GM19351 (cell line): ENCODE data around the gene TRERF1.
"Not testable (repeated sequence)": the region's sequence is repeated elsewhere in the genome, so short reads cannot be mapped to it uniquely, and the experiment has no call there.

Experiments used
- ATAC-seq: cut with Tn5 transposase; IDR thresholded peaks from one replicate; pipeline ENCODE4 v1.9.1; 2021; ENCODE audit warnings: mild to moderate bottlenecking, moderate library complexity; ENCODE audit not compliant: unreplicated experiment

The TRERF1 gene, protein sequence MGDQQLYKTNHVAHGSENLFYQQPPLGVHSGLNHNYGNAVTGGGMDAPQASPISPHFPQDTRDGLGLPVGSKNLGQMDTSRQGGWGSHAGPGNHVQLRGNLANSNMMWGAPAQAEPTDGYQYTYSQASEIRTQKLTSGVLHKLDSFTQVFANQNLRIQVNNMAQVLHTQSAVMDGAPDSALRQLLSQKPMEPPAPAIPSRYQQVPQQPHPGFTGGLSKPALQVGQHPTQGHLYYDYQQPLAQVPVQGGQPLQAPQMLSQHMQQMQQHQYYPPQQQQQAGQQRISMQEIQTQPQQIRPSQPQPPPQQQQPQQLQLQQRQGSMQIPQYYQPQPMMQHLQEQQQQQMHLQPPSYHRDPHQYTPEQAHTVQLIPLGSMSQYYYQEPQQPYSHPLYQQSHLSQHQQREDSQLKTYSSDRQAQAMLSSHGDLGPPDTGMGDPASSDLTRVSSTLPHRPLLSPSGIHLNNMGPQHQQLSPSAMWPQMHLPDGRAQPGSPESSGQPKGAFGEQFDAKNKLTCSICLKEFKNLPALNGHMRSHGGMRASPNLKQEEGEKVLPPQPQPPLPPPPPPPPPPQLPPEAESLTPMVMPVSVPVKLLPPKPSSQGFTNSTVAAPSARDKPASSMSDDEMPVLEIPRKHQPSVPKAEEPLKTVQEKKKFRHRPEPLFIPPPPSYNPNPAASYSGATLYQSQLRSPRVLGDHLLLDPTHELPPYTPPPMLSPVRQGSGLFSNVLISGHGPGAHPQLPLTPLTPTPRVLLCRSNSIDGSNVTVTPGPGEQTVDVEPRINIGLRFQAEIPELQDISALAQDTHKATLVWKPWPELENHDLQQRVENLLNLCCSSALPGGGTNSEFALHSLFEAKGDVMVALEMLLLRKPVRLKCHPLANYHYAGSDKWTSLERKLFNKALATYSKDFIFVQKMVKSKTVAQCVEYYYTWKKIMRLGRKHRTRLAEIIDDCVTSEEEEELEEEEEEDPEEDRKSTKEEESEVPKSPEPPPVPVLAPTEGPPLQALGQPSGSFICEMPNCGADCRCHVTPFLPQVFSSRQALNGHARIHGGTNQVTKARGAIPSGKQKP (N-terminal part only)

GRCh38 chr6:42451333-42452170 is at the start of gene TRERF1:
TSS of gene TRERF1 (minus strand) at chr6:42451926. CDS start at chr6:42269590, 182,336 bp downstream.
- peak; percentile 42 for ATAC-seq

DNA sequence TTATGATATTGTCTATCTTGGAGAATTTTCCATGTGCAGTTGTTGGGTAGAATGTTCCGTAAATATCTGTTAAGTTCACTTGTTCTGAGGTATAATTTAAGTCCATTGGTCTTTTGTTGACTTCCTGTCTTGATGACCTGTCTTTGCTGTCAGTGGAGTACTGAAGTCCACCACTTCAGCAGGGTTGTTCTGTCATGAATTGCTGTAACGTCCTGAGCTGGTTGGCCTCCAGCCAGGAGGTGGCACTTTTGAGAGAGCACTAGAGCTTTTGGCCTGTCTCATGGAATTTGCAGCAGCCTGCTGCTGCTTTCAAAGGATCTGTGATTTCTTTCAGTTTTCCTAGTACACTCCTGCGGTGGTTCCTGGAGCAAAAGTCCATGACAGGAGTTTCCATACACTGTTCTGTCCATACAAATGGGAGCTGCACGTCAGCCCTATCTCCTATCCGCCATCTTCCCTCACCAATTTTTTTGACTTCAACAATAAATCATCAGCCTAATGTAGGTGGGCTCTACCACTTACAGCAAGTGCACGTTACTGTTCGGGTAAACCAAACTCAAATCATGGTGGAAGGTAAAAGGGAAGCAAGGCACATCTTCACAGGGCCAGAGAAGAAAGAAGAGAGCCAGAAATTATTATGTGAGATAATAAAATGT is 46.9 kb upstream of the TRERF1 start:
- no peak for ATAC-seq

DNA sequence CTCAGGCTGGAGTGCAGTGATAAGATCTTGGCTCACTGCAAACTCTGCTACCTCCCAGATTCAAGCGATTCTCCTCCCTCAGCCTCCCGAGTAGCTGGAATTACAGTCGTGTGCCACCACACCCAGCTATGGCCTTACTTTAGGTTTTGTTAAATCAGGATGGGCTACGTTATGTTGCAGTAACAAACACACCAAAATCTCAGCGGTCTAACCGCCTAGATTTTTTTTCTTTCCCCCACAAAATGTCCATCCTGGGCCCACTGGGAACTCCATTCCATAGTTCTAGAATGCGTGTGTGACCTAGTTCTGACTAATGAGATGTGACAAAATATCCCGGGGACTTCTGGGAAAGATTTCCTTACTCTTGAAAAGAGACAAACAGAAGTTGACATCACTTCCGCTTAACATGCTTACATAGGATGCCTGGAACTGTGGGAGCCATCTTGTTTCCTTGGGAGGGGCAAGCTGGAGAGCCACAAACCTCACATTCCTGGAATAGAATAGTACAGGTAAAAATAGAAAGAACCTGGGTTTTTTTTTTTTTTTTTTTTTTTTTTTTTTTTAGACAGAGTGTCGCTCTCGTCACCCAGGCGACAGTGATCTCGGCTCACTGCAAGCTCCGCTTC is 42.3 kb upstream of the TRERF1 start:
- no peak for ATAC-seq

GRCh38 chr6:42488129-42488528 is 36.4 kb upstream of the TRERF1 start:
- ATAC-seq, result no peak

DNA sequence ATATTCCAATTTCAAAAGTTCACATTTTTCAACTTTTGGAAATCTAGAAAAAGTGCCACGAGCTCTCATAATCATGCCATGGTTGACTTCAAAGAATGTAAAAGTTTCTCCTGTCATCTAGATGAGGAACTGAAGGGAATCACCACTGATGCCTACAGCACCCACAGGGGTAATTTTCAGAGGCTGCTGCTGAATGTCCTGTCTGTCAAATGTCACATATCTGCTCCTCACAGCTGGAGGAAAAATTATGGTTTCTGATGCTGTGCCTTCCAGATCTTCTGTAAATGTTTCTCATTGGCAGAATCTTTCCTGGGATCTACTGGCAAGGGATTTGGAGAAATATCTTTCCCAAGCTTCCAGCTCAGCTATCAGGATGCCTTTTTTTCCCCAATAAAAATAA is 32.5 kb upstream of the TRERF1 start:
- ATAC-seq, result no peak

DNA sequence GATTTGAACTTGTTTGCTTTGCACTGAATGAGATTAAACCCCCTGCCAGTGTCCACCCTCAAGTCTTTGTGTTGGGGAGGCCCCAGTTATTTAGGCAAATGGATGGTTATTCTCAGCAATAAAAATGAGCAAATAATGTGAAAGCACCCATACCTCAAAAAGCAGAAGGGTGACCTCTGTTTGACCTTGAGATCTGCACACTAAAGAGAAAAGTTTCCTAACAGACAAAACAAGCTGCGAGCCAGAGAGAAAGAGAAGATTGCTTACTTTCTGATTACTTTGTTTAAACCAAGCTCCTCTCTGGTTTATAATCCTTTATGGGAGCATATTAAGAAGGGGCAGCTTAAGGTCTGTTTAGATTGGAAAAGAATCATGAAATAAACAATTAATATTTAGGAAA is 30.4 kb upstream of the TRERF1 start:
- no peak for ATAC-seq

- no peak for ATAC-seq
Measured at GRCh38 chr6:42471714-42472113, 20.0 kb upstream of the TRERF1 start.

DNA sequence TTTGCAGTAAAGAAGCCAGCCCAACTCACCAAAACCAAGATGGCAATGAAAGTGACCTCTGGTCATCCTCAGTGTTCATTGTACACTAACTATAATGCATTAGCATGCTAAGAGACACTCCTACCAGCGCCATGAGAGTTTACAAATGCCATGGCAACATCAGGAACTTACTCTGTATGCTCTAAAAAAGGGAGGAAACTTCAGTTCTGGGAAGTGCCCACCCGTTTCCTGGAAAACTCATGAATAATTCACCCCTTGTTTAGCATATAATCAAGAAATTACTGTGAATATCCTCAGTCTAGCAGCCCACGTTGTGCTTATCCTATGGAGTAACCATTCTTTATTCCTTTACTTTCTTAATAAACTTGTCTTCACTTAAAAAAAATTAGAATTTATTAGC is 19.4 kb upstream of the TRERF1 start:
- no peak for ATAC-seq

GRCh38 chr6:42468273-42468672 is 16.5 kb upstream of the TRERF1 start:
- ATAC-seq, result no peak

DNA sequence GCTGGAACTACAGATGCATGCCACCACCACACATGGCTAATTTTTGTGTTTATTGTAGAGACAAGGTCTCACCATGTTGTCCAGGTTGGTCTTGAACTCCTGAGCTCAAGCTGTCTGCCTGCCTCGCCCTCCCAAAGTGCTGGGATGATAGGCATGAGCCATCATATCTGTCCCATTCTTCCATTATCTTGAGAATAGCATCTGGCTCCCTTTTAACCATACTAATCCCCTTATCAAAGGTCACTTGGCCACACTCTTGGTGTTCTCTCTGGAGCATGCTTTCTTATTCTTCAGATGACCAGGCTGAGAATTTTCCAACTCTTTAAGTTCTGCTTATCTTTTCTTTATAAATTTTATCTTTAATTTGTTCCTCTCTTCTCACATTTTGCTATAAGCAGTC is 15.9 kb upstream of the TRERF1 start:
- no peak for ATAC-seq

GRCh38 chr6:42466470-42466869 is 14.7 kb upstream of the TRERF1 start:
- ATAC-seq, result not testable (repeated sequence)

GRCh38 chr6:42462474-42462972 is 10.8 kb upstream of the TRERF1 start:
- ATAC-seq, result no peak

DNA sequence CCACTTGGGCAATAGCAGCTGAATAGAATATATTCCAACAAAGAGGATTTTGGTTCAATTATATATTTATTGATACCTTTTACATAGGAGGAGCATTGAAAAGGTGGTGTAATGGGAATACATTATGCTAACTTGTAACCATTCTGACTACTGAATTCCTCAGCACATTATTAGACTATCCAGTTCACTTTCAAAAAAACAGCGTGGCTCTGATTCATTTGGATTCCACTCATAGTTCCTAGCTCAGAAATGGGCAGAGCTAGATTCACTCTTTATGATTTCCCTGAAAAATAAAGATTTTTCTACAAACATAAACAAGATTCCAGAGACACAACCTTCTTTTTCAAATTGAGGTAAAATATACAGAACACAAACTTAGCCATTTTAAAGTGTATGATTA is 9.2 kb upstream of the TRERF1 start:
- ATAC-seq, result no peak

DNA sequence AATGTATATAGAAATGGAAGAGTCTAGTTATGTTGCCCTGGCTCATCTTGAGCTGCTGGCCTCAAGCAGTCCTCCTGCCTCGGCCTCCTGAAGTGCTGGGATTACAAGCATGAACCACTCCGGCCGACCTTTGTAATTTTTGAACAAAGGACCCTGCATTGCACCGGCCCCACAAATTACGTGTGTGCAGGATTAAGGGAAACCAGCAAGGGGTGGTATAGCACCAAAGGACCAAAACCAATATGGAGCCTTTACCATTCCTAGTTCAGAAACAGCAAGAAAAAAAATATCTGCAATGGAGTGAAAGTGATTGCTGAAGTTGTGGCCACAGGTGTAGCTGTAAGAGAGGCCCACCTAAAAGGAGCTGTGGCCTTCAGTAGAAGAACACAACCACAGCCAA is 8.2 kb upstream of the TRERF1 start:
- ATAC-seq, result no peak

DNA sequence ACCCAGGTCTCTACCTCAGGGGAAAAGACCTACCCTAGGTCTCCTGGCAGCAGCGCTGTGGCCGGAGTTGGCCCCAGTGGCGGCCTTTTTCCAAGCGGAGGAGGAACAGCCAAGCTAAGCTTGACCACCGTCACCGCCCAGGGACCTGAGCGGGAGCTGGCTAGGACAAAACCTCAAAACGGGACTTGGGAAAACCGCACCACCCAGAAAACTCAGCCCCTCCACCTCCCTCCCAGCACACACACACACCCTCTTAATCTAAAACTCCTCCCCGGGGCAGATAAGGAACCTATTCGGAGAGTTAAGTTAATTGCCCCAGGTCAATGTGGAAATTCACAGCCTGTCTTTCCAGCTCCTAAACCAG is 2.7 kb upstream of the TRERF1 start:
- ATAC-seq, result no peak

- ATAC-seq, result no peak
Measured at GRCh38 chr6:42453654-42454427, 2.1 kb upstream of the TRERF1 start.

DNA sequence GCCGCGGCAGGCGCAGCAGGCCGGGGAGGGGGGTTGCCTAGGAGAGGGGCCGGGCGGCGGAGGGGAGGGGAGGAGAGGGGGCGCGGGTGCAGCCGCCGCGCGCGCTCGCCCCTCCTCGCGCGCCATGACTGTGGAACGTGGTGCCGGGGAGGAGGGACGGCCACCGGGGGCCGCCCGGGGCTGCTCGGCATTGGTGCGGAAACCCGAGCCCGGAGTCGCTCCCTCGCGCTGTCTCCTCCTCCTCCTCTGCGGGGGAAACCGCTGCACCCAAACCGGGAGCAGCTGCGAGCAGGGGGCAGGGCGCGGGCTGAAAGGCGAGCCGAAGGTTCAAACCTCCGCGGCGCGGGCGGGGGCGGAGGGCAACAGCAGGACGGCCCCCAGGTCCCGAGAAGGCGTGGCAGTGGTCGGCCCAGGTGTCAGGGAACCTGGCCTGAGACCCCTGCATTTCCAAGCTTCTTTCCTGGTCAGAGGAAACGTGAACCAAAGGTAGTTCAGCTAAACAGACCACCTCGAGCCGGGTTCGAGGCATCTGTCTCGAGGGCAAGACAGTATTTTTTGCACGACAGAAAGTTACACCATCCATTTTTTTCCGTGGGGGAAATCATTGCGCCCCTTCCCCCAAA is 1.4 kb upstream of the TRERF1 start:
- ATAC-seq, result peak; percentile 64
